ENCODE results near the gene NUTM1. TPM values are rescaled to one million over a fixed set of nuclear protein-coding genes. Genes with fewer than 3 reads are reported as not detected.

The NUTM1 gene, protein sequence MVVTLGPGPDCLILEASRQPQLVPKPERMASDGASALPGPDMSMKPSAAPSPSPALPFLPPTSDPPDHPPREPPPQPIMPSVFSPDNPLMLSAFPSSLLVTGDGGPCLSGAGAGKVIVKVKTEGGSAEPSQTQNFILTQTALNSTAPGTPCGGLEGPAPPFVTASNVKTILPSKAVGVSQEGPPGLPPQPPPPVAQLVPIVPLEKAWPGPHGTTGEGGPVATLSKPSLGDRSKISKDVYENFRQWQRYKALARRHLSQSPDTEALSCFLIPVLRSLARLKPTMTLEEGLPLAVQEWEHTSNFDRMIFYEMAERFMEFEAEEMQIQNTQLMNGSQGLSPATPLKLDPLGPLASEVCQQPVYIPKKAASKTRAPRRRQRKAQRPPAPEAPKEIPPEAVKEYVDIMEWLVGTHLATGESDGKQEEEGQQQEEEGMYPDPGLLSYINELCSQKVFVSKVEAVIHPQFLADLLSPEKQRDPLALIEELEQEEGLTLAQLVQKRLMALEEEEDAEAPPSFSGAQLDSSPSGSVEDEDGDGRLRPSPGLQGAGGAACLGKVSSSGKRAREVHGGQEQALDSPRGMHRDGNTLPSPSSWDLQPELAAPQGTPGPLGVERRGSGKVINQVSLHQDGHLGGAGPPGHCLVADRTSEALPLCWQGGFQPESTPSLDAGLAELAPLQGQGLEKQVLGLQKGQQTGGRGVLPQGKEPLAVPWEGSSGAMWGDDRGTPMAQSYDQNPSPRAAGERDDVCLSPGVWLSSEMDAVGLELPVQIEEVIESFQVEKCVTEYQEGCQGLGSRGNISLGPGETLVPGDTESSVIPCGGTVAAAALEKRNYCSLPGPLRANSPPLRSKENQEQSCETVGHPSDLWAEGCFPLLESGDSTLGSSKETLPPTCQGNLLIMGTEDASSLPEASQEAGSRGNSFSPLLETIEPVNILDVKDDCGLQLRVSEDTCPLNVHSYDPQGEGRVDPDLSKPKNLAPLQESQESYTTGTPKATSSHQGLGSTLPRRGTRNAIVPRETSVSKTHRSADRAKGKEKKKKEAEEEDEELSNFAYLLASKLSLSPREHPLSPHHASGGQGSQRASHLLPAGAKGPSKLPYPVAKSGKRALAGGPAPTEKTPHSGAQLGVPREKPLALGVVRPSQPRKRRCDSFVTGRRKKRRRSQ
- polyA plus RNA-seq (2012; ENCODE audit: insufficient read depth, insufficient read length) = not detected

GRCh38 chr15:34342737-34343575 is at the start of gene NUTM1, which contains the start of gene NOP10:
TSS of gene NUTM1 (plus strand) at chr15:34343315. CDS start at chr15:34343697, 382 bp downstream.
TSS of gene NOP10 (minus strand) at chr15:34343136. CDS start at chr15:34343073, 63 bp downstream.
- peak; percentile 90 for DNase-seq (ENCODE audit: low read depth, low spot score)
- H3K4me3 ChIP-seq (ENCODE audit: low read length) = peak within 1 kb of the TSS; percentile 99

GRCh38 chr15:34297059-34297458 is 46.1 kb upstream of the NUTM1 start:
- no peak overlapping the region for H3K4me3 ChIP-seq (ENCODE audit: low read length)
- DNase-seq (ENCODE audit: low read depth, low spot score) = no peak

DNA sequence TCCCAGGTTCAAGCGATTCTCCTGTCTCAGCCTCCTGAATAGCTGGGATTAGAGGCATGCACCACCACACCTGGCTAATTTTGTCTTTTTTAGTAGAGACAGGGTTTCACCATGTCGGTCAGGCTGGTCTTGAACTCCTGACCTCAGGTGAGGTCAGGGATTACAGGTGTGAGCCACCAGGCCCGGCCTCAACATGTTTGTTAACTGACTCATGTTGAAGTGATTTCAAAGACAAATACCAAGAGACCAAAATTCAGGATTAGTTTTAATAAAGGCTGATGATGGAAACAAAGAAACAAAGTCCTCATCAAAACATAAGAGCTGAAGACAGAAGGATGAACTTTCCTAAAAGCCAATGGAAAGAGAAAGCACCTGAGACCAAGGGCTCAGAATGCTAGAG is 42.1 kb upstream of the NUTM1 start:
- H3K4me3 ChIP-seq (ENCODE audit: low read length) = no peak overlapping the region
- no peak for DNase-seq (ENCODE audit: low read depth, low spot score)

DNA sequence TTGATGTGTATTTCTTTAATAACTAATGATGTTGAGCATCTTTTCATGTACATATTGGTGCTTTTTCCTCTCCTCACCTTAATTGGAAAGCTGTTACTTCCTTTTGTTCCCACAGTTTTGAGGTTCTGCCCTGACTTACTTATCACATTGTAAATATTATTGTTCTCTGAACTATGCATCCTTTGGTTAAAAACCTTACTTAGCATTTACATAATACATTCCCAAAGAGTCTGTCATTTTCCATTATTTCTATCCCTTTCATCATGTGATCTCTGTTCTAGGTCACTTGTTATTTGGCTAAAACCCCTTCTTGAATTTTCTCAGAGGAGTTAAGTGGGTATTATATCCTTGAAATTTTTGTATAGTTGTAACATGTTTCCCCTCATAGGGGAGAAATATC is 38.5 kb upstream of the NUTM1 start:
- H3K4me3 ChIP-seq (ENCODE audit: low read length) = no peak overlapping the region
- no peak for DNase-seq (ENCODE audit: low read depth, low spot score)

- no peak overlapping the region for H3K4me3 ChIP-seq (ENCODE audit: low read length)
- no peak for DNase-seq (ENCODE audit: low read depth, low spot score)
Measured at GRCh38 chr15:34311563-34311962, 31.6 kb upstream of the NUTM1 start.

GRCh38 chr15:34314491-34315490 is 28.3 kb upstream of the NUTM1 start:
- H3K4me3 ChIP-seq (ENCODE audit: low read length) = no peak overlapping the region
- no peak for DNase-seq (ENCODE audit: low read depth, low spot score)

DNA sequence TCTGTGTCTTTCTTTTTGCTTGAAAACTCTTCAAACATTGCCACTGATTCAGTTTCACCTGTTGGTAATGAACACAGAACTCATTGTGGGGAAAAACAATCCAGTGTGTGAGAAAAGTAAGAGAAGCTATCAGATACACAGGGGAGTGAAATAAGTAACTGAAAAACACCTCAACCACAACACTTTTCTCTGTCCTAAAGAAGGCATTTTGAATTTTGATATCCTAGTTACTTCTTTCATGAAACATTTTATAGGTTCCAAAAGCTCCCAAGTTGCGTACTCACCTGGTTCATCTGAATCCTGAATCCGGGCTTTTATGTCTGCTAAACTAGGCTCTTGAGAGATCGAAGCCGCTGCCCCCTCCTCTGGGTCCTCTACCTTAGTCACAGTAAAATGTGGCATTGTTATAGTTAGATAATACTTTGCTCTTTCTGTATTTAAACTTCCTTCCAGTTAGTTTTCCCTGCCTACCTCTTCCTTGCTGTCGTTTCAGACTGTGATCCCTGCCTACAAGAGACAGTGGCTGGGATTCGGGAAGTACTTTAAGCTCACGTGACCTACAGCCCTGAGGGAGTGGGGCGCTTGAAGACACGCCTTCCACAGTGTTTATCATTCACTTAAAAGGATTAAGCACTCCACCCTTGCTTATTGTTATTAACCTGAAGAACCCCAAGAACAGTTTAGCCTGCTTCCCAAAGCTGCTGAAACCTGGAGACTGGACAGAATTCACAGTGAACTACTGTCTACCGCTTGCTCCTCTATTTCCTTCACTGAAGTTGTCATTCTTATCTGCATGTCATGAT is 24.6 kb upstream of the NUTM1 start:
- no peak overlapping the region for H3K4me3 ChIP-seq (ENCODE audit: low read length)
- DNase-seq (ENCODE audit: low read depth, low spot score) = no peak

DNA sequence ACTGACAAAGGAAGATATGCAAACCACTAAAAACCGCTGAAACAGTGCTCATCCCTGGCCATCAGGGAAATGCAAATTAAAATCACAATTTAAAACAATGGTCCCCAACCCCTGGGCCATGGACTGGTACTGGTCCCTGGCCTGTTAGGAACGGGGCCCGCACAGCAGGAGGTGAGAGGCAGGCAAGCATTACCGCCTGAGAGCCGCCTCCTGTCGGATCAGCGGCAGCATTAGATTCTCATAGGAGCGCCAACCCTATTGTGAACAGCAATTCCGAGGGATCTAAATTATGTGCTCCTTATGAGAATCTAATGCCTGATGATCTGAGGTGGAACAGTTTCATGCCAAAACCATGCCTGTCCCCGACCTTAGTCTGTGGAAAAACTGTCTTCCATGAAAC is 19.9 kb upstream of the NUTM1 start:
- no peak for DNase-seq (ENCODE audit: low read depth, low spot score)
- no peak overlapping the region for H3K4me3 ChIP-seq (ENCODE audit: low read length)

DNA sequence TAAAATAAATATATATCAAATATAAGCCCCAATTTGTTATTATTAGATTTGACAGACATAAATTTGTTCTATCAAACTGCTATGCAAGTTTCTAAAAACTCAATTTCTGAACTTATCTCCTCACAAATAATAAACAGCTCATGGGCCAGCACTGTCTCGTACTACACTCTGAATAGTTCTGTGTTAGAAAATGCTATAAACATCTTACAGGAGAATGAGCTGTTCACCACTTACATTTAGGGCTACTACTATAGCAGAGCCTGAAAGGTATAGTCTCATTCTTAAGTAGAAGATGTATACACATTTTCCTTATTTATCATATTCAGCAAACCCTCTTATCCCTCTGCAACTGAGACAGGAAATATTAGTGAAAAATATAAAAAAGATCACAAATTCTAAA is 18.2 kb upstream of the NUTM1 start:
- H3K4me3 ChIP-seq (ENCODE audit: low read length) = no peak overlapping the region

DNA sequence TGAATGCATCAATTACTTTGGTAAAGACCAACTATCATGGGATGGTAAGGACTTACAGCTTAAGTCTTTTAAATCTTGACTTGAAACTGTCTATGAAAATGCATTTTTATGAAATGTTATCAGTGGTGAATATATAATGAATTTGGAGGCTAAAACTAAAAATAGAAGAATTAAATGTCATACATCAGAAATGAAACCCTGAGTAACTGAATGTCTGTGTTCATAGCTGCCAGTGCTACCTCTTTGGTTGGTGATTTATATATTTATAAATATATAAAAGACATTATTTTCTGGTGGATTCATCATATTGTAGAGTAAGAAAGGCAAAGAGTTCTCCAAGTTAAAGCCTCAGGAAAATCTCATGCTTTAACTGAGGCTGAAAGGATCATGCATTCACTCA is 17.7 kb upstream of the NUTM1 start:
- DNase-seq (ENCODE audit: low read depth, low spot score) = no peak
- no peak overlapping the region for H3K4me3 ChIP-seq (ENCODE audit: low read length)

More for the DNA sequence above, 18.2 kb upstream of the NUTM1 start:
- DNase-seq (ENCODE audit: low read depth, low spot score) = no peak

DNA sequence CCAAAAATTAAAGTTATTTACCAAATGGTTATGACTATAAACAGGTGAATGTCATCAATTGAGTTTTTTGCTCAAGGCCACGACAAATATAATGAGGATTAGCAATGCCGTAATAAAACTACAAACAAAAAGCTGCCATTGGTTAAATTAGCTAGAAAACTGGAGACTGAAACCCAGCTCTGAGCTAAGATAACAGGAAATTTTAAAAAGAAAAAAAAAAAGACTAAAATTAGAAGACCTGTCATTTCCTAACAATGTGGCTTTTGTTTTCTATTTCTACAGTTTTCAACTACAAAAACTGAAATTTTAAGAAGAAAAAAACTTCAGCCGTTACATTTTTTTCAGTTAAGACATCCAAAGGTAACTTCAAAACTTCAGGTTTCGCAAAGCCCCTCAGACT is 15.2 kb upstream of the NUTM1 start:
- no peak for DNase-seq (ENCODE audit: low read depth, low spot score)
- no peak overlapping the region for H3K4me3 ChIP-seq (ENCODE audit: low read length)

GRCh38 chr15:34329006-34329405 is 14.1 kb upstream of the NUTM1 start:
- no peak overlapping the region for H3K4me3 ChIP-seq (ENCODE audit: low read length)
- no peak for DNase-seq (ENCODE audit: low read depth, low spot score)

DNA sequence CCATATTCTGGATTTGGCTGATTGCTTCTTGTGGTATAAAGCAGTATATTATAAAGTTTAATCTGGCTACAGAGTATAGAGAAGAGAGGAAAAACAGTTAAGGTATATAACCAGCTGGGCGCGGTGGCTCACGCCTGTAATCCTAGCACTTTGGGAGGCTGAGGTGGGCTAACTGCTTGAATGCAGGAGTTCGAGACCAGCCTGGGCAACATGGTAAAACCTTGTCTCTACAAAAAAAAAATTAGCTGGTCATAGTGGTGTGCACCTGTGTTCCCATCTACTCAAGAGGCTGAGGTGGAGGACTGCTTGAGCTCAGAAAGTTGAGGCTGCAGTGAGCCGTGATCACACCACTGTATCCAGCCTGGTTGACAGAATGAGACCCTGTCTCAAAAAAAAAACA is 12.8 kb upstream of the NUTM1 start:
- no peak overlapping the region for H3K4me3 ChIP-seq (ENCODE audit: low read length)
- no peak for DNase-seq (ENCODE audit: low read depth, low spot score)

GRCh38 chr15:34331809-34332208 is 11.3 kb upstream of the NUTM1 start:
- DNase-seq (ENCODE audit: low read depth, low spot score) = peak; percentile 89
- no peak overlapping the region for H3K4me3 ChIP-seq (ENCODE audit: low read length)

GRCh38 chr15:34332553-34333120 is 10.5 kb upstream of the NUTM1 start:
- no peak for DNase-seq (ENCODE audit: low read depth, low spot score)
- no peak overlapping the region for H3K4me3 ChIP-seq (ENCODE audit: low read length)

DNA sequence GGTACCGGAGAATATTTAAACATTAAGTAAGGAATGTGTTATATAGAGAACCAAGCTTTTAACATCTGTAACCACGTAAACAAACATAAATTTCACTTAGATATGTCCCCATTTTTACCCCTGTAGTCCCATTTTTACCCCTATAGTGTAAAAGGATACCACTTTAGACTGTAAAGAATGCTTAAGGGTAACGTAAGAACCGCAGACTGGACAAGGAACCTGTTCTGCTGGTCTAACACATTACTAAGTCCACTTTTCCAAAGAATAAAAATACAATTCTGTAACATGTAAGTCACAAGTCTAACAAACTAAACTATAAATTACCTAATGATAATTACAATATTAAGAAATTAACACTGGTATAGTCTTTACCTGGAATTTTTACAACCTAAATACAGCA is 8.4 kb upstream of the NUTM1 start:
- DNase-seq (ENCODE audit: low read depth, low spot score) = no peak
- H3K4me3 ChIP-seq (ENCODE audit: low read length) = no peak overlapping the region
